GM12801 (cell line): Measurements from ENCODE around the gene TSFM.

ENCODE experiments used
- CTCF ChIP-seq: IDR thresholded peaks from one replicate; pipeline ENCODE4 v1.5.1; 2011; ENCODE audit warnings: control low read depth; ENCODE audit not compliant: insufficient read length; ENCODE audit errors: extremely low read depth

The TSFM gene

GRCh38 chr12:57808351-57808750 lies 25.8 kb downstream of the TSFM start:
- TF ChIP-seq CTCF: no peak

DNA sequence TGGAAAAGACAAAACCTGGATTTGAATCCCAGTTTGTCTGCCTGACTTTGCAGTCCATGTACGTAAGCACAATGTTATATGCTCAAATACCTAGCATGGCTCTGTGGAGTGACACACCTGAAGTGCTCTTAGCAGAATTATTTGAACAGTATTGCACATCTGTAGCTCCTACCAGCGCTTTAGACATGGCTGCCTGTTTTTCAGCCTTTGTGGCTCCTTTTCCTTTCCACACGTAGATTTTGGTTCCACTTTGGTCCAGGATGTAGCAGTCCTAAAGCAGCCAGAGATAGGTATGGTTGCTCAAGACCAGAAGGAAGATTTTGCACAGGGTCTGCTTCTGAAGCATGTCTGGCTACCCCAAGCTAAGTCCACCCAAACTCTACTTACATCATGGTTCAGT lies 26.8 kb downstream of the TSFM start:
- TF ChIP-seq CTCF: no peak

DNA sequence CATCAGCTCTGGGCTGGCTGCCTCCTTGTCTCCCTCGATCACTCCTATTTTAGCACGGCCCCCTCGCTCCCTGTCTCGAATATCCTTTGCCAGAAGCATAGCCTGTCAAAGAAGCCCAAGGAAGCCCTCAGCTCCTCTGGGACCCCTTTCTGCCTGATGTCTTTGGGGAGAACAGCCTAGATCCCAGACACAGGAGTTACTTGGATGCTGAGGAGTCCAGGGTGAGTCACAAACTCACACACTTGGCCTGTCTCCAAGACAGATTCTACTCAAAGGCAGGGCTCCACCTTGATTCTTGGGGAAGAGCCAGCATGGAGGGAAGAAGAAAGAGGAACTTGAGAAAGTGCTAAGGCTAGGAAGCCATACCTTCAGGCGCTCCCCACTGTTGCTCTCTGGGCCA lies 27.9 kb downstream of the TSFM start:
- TF ChIP-seq CTCF: no peak

GRCh38 chr12:57811028-57811755 lies 28.6 kb downstream of the TSFM start:
- TF ChIP-seq CTCF: no peak

DNA sequence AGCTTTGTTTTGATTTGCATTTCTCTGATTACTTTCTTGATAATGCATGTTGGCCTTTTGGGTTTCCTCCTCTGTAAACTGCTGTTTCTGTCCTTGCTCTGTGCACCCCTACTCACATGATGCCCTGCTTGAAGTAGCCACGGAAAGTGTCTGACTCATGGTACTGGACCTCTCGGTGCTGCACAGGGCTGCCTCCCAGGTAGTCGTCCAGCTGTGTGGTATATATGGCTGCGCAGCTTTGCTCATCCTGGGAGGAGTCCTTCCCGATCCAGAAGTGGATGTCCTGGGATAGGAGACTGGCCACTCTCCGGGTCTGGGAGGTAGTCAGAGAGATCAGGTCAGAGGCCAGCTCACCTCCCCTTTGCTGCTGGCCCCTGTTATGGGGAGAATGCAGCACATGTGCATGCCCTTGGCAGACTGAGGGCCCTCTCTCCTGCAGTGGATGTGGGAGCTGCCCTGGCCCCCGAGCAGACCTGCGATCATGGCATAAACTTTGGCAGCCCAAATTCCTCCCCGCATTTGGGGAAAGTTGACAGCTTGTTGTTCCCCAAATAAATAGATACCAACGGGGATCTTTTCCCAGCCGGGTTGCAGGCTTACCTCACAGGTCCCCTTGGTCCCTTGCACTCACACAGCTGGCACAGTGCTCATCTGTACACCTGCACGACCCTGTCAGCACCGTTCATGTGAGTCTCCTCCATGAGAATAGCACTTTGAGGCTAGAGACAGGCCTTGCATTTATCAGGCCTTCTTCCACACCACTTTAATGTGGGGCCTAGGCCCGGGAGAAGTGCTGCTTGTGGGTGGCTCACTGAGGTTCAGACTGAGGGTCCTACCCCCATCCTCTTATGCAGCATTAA lies 30.8 kb downstream of the TSFM start:
- no peak for TF ChIP-seq CTCF

DNA sequence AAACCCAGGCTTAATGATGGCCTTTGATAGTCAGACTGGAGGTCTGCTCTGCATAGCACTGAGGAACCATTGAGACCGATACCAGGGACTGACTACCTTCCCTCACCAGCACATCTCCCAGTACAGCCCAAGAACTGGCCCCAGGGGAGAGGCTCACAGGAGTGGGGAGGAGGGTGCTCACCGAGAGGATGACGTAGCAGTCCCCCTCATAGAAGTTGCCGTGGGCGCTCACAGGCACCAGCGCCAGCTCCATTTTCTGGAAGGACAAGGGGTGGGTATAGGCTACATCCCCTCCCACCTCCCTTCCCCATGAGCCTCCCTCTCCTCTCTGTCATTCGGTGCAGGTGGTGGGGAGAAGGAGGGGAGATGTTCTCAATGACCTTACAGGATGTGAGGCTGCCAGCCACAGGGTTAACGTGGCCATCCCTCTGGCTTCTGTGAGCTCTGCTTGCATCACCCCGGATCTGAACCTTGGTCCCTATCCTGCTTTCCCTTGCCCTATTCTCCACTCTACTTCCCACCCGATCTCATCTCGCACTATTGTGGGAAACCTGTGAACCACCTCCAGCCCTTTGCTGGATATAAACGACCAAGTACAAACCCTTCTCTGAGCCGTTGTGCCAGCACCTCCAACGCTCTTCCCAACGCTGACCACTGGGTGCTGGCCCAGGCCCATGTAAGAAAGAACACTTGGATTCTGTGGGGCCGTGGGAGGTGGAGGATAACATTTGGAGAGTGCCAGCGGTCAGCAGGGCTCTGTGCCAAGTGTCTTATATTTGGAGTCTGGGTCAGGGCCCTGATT lies 31.6 kb downstream of the TSFM start:
- TF ChIP-seq CTCF: no peak
